Keratinocyte (primary cell): ENCODE results near the gene PRKCA. TPM values are rescaled to one million over a fixed set of nuclear protein-coding genes. Genes with fewer than 3 reads are reported as not detected.
"Not testable (repeated sequence)": the region's sequence is repeated elsewhere in the genome, so short reads cannot be mapped to it uniquely, and the experiment has no call there.

Experiments
- DNase-seq: peaks from one replicate; pipeline ENCODE4 v3.0.0-alpha.2; 2011; ENCODE audit warnings: low read depth, missing footprints, low spot score
- FAIRE-seq: peaks from 2 replicates; lab custom pipeline; 2011; peaks lifted over from hg19 to GRCh38; lab: Jason Lieb, UNC
- H2AFZ ChIP-seq: 2 replicates; pipeline ENCODE4 v1.6.0; 2012; ENCODE audit warnings: low read length, control low read depth, inconsistent platforms; ENCODE audit not compliant: control insufficient read depth
- H3K27ac ChIP-seq: 2 replicates; pipeline ENCODE4 v1.5.1; 2011; ENCODE audit warnings: low read length; ENCODE audit not compliant: control insufficient read depth, insufficient read depth
- H3K27me3 ChIP-seq: 3 replicates; pipeline ENCODE4 v1.6.0; 2011; ENCODE audit warnings: low read length; ENCODE audit not compliant: control insufficient read depth, insufficient read depth; ENCODE audit errors: extremely low read depth
- H3K36me3 ChIP-seq, 2 experiments: 2 replicates in 1 of 2; 3 replicates in 1 of 2; pipeline ENCODE4 v1.5.1; 2011; ENCODE audit warnings: low read length in 2 of 2, mild to moderate bottlenecking in 1 of 2; ENCODE audit not compliant: control insufficient read depth in 2 of 2, insufficient read depth in 2 of 2; ENCODE audit errors: extremely low read depth in 1 of 2
- H3K4me1 ChIP-seq: 3 replicates; pipeline ENCODE4 v1.5.1; 2011; ENCODE audit warnings: low read length; ENCODE audit not compliant: control insufficient read depth, insufficient read depth; ENCODE audit errors: extremely low read depth
- H3K4me2 ChIP-seq: 3 replicates; pipeline ENCODE4 v1.6.0; 2011; ENCODE audit warnings: low read depth, low read length; ENCODE audit not compliant: control insufficient read depth, insufficient read depth; ENCODE audit errors: extremely low read depth
- H3K4me3 ChIP-seq, 3 experiments: fragments of 200-600 bp in 1 of 3; sonication (generic) in 1 of 3; 2 replicates in 2 of 3; 3 replicates in 1 of 3; pipeline ENCODE4 v1.5.1; 2011 to 2016; ENCODE audit warnings: low read length in 3 of 3, mild to moderate bottlenecking in 3 of 3, control low read depth in 2 of 3, inconsistent platforms in 1 of 3, low read depth in 1 of 3, mixed read lengths in 1 of 3, mixed run types in 1 of 3, moderate library complexity in 1 of 3; ENCODE audit not compliant: control insufficient read depth in 2 of 3, insufficient read depth in 2 of 3; ENCODE audit errors: extremely low read depth in 1 of 3
- H3K79me2 ChIP-seq: 2 replicates; pipeline ENCODE4 v1.6.0; 2012; ENCODE audit warnings: low read length; ENCODE audit not compliant: control insufficient read depth, insufficient read depth
- H3K9ac ChIP-seq: 3 replicates; pipeline ENCODE4 v1.6.0; 2011; ENCODE audit warnings: low read length; ENCODE audit not compliant: control insufficient read depth, insufficient read depth; ENCODE audit errors: extremely low read depth
- H3K9me1 ChIP-seq: 3 replicates; pipeline ENCODE4 v1.6.0; 2011; ENCODE audit warnings: low read length; ENCODE audit not compliant: control insufficient read depth, insufficient read depth; ENCODE audit errors: extremely low read depth
- H3K9me3 ChIP-seq: 2 replicates; pipeline ENCODE4 v1.5.1; 2012; ENCODE audit warnings: low read depth, low read length; ENCODE audit not compliant: control insufficient read depth
- H4K20me1 ChIP-seq: 3 replicates; pipeline ENCODE4 v1.6.0; 2011; ENCODE audit warnings: low read length; ENCODE audit not compliant: control insufficient read depth, insufficient read depth; ENCODE audit errors: extremely low read depth
- EZH2 ChIP-seq: IDR thresholded peaks from one replicate; pipeline ENCODE4 v1.6.1; 2012; ENCODE audit warnings: inconsistent platforms, mild to moderate bottlenecking, low read length, moderate library complexity
- dilution Hi-C: fragments of 300-500 bp; cut with MboI; formaldehyde crosslinking; loops from one replicate; pipeline ENCODE4 v1.7.0; 2020; ENCODE audit warnings: low sequenced_read_pairs; ENCODE audit not compliant: extremely low pct_ligation_motif_present
- polyA plus RNA-seq, 5 experiments: library from polyadenylated mRNA; depleted of rRNA in 3 of 5; stranded (reverse) in 3 of 5; stranded (forward) in 1 of 5; unstranded in 1 of 5; fragments of >200 nt; gene quantifications; 1 replicate in 1 of 5; 2 replicates in 3 of 5; 3 replicates in 1 of 5; pipeline versions ENCODE4 v1.2.1 to v1.2.3, GENCODE V29; 2011 to 2012; ENCODE audit warnings: missing spikeins in 2 of 5, low read depth in 1 of 5, low replicate concordance in 1 of 5
- TF ChIP-seq, protein P1 (sequence below), 3 experiments: IDR thresholded peaks in 1 of 3; conservative IDR thresholded peaks in 1 of 3; optimal IDR thresholded peaks in 1 of 3; 2 replicates in 2 of 3; 3 replicates in 1 of 3; pipeline versions ENCODE3 to v1.5.1; 2011; ENCODE audit warnings: low read length in 3 of 3, mild to moderate bottlenecking in 3 of 3, moderate library complexity in 2 of 3, control low read depth in 1 of 3, inconsistent platforms in 1 of 3; ENCODE audit not compliant: insufficient read depth in 2 of 3; ENCODE audit errors: extremely low read depth in 1 of 3

PRKCA gene
- polyA plus RNA-seq, 1 donor (not counting 4 experiments of a cell fraction or from before 2014, with no cell fraction given), result 3.6 TPM

DNA sequence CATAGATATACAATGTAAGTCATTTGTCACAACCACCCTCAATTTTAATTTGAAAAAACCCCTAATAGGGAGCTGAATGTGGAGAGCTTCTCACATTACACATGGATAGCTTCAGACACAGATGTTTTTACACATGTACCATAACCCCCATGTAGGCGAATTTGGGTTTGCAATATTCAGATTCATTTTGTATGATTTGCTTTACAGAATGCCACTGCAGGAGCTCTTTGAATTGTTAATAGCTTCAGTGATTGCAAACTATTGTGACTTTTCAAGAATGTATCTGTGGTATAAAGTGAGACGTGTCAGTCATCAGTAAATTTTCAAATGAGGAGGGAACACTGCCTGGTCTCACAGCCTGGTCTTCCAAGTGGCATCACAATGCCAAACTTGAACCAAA is 419.9 kb downstream of the PRKCA start:
- dilution Hi-C loops, result no loop called here
- FAIRE-seq (no peak), DNase-seq (no peak)
- Histone ChIP-seq H4K20me1 (no peaks in the 10 kb centered on the region), H3K79me2 (no peaks in the 10 kb centered on the region), H3K9ac (no peak overlapping the region), H3K4me2 (no peak overlapping the region), H3K27me3 (no peaks in the 10 kb centered on the region), H3K27ac (no peak overlapping the region), H3K36me3 (no peaks in the 10 kb centered on the region), H3K4me3 (no peak overlapping the region), H3K9me3 (no peaks in the 10 kb centered on the region), H2AFZ (no peak overlapping the region), H3K9me1 (no peaks in the 10 kb centered on the region), H3K4me1 (peaks cover 5% of the 10 kb centered on the region)
- TF ChIP-seq, protein P1, sequence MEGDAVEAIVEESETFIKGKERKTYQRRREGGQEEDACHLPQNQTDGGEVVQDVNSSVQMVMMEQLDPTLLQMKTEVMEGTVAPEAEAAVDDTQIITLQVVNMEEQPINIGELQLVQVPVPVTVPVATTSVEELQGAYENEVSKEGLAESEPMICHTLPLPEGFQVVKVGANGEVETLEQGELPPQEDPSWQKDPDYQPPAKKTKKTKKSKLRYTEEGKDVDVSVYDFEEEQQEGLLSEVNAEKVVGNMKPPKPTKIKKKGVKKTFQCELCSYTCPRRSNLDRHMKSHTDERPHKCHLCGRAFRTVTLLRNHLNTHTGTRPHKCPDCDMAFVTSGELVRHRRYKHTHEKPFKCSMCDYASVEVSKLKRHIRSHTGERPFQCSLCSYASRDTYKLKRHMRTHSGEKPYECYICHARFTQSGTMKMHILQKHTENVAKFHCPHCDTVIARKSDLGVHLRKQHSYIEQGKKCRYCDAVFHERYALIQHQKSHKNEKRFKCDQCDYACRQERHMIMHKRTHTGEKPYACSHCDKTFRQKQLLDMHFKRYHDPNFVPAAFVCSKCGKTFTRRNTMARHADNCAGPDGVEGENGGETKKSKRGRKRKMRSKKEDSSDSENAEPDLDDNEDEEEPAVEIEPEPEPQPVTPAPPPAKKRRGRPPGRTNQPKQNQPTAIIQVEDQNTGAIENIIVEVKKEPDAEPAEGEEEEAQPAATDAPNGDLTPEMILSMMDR (optimal IDR thresholded peaks at IDR 0.05 in 1 of 3, IDR thresholded peaks at IDR 0.05 in 1 of 3, conservative IDR thresholded peaks at IDR 0.05 in 1 of 3; ENCODE audit: extremely low read depth in 1 of 3, insufficient read depth in 2 of 3, low read length in 3 of 3), result no peak
- TF ChIP-seq EZH2, result no peak

DNA sequence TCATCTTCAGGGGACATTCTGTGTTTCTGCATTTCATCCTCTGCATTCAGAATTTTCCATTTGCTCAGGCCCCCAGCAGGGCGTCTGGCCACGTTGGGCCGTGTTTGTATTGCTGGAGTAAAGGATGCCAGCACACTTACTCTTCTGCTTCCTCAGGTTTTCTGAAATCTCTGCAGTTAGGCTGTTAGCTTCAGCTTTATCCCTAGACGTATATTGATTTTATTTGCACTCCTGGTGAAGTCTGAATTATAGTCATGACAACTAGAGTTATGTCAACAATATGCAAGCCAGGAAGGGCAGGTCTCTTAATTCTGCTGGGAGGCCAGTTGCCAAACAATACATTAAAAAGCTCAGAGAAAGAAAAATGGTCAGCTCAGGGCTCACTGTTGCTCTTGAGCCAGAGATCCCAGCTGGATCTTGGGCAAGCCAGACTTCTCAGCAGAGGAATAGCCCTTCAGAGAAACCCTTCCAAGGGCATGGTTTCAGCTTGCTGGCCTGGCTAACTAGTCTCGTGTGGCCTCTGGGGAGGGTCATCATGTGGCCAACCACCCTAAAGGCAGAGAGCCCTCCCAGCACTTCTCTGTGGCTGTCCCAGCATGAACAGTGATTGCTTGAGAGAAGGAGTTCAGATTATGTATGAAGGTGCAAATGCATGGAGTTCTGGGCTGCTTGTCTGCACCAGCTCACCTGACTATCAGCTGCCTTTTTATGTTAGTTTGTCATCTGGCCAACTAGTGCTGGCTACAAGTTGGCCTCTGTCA is 422.3 kb downstream of the PRKCA start:
- Histone ChIP-seq H4K20me1 (no peaks in the 10 kb centered on the region), H3K4me2 (no peak overlapping the region), H3K9me3 (no peaks in the 10 kb centered on the region), H3K27ac (no peak overlapping the region), H3K79me2 (no peaks in the 10 kb centered on the region), H2AFZ (no peak overlapping the region), H3K9ac (no peak overlapping the region), H3K27me3 (no peaks in the 10 kb centered on the region), H3K4me1 (peaks cover 5% of the 10 kb centered on the region), H3K4me3 (no peak overlapping the region), H3K9me1 (no peaks in the 10 kb centered on the region), H3K36me3 (no peaks in the 10 kb centered on the region)
- FAIRE-seq (no peak), DNase-seq (no peak)
- no peak for TF ChIP-seq EZH2
- TF ChIP-seq, protein P1 (optimal IDR thresholded peaks at IDR 0.05 in 1 of 3, IDR thresholded peaks at IDR 0.05 in 1 of 3, conservative IDR thresholded peaks at IDR 0.05 in 1 of 3; ENCODE audit: extremely low read depth in 1 of 3, insufficient read depth in 2 of 3, low read length in 3 of 3), result no peak
- dilution Hi-C loops, result no loop called here

DNA sequence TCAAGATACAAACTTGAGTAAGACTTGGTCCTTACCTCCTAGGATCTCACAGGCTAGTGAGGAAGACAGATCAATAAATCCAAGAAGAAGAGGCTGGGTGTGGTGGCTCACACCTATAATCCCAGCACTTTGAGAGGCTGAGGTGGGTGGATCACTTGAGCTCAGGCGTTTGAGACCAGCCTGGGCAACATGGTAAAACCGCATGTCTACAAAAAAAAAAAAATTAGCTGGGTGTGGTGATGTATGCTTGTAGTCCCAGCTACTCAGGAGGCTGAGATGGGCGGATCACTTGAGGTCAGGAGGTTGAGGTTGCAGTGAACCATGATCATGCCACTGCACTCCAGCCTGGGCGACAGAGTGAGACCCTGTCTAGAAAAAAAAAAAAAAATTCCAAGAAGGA is 423.0 kb downstream of the PRKCA start:
- H4K20me1 ChIP-seq, H3K36me3 ChIP-seq, H3K9ac ChIP-seq, FAIRE-seq, H2AFZ ChIP-seq, DNase-seq, H3K9me1 ChIP-seq, H3K4me1 ChIP-seq, H3K27me3 ChIP-seq, H3K9me3 ChIP-seq, H3K4me3 ChIP-seq, dilution Hi-C loops, H3K4me2 ChIP-seq, H3K27ac ChIP-seq, H3K79me2 ChIP-seq: not testable (repeated sequence)
